Measurements from ENCODE around the gene ABCC1. TPM values are rescaled to one million over a fixed set of nuclear protein-coding genes. Genes with fewer than 3 reads are reported as not detected.
A peak's percentile ranks its signal among the peaks of the same experiment; 100 is the strongest.

ABCC1 gene
- total RNA-seq, 2 experiments from 2014 or later: 42.9 to 44.8 TPM

DNA sequence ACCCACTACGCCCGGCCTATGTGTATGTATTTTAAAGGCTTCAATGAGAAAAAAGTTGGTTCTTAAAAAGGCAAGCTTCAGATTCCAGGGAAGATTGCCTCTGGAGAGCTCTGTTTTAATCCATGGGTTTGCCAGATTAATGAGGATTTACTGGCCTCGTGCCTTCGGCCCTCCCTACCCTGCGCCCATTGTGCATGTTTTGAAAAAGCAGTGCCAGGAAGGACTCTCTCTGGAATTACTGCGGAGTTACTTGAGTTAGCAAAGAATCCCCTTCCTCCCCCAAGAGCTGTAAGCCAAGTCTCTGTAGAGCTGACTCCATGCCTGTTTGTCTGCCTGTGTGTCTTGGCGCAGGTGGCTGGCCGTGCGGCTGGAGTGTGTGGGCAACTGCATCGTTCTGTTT, 175.0 kb downstream of the ABCC1 start:
- Histone ChIP-seq H3K4me1 (ENCODE audit: insufficient read depth, low read length) (peaks cover 8% of the 10 kb centered on the region), H3K36me3 (ENCODE audit: insufficient read depth, low read length) (peaks cover 51% of the 10 kb centered on the region), H3K9me3 (ENCODE audit: control insufficient read depth in 1 of 2, insufficient read depth in 1 of 2, low read length in 2 of 2) (peaks cover 10 to 13% of the 10 kb centered on the region in 2 experiments), H3K27me3 (ENCODE audit: control insufficient read depth in 1 of 2, insufficient read depth in 2 of 2, low read length in 2 of 2) (no peaks in the 10 kb centered on the region), H3K4me3 (ENCODE audit: low read length) (no peak overlapping the region), H3K27ac (ENCODE audit: low read depth in 1 of 2, low read length in 2 of 2) (no peak overlapping the region)
- ChIA-PET POLR2A (no interaction called here), CTCF (no interaction called here)
- H3K36me3 Mint-ChIP-seq (ENCODE audit: low read depth): peaks cover 90% of the 10 kb centered on the region
- no peaks in the 10 kb centered on the region for H3K27me3 Mint-ChIP-seq
- TF ChIP-seq, protein P1, sequence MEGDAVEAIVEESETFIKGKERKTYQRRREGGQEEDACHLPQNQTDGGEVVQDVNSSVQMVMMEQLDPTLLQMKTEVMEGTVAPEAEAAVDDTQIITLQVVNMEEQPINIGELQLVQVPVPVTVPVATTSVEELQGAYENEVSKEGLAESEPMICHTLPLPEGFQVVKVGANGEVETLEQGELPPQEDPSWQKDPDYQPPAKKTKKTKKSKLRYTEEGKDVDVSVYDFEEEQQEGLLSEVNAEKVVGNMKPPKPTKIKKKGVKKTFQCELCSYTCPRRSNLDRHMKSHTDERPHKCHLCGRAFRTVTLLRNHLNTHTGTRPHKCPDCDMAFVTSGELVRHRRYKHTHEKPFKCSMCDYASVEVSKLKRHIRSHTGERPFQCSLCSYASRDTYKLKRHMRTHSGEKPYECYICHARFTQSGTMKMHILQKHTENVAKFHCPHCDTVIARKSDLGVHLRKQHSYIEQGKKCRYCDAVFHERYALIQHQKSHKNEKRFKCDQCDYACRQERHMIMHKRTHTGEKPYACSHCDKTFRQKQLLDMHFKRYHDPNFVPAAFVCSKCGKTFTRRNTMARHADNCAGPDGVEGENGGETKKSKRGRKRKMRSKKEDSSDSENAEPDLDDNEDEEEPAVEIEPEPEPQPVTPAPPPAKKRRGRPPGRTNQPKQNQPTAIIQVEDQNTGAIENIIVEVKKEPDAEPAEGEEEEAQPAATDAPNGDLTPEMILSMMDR (IDR thresholded peaks at IDR 0.05): no peak
- H3K9me3 Mint-ChIP-seq: peaks cover 4% of the 10 kb centered on the region
- DNase-seq (no peak), ATAC-seq (ENCODE audit: poor library complexity) (no peak)
- H3K4me1 Mint-ChIP-seq (ENCODE audit: low read depth): peaks cover 4% of the 10 kb centered on the region
- intact Hi-C loops (cut with DNase I, micrococcal nuclease): no loop called here
- no peak overlapping the region for H3K27ac Mint-ChIP-seq
- H3K4me3 Mint-ChIP-seq: no peak overlapping the region

DNA sequence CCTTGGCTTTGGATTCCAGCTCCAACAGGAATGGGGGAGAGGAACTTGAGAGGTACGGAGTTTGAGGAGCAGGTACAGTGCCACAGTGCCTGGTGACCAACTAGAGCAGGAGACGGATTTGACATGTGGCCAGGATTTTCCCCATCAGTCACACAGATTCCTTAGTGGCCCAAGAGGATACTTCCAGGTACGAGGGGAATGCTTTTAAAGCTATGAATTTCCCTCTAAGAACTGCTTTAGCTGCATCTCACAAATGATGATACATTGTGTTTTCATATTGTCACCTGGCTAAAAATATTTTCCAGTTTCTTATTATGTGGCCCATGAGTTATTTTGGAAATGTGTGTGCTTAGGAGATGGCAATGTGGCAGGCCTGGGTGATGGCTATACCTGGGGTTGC, 175.6 kb downstream of the ABCC1 start:
- ChIA-PET POLR2A (no interaction called here), CTCF (no interaction called here)
- TF ChIP-seq, protein P1 (IDR thresholded peaks at IDR 0.05): no peak
- no peaks in the 10 kb centered on the region for H3K27me3 ChIP-seq (ENCODE audit: control insufficient read depth in 1 of 2, insufficient read depth in 2 of 2, low read length in 2 of 2)
- DNase-seq (no peak), ATAC-seq (ENCODE audit: poor library complexity) (no peak)
- H3K9me3 Mint-ChIP-seq: peaks cover 4% of the 10 kb centered on the region
- no peak overlapping the region for H3K27ac ChIP-seq (ENCODE audit: low read depth in 1 of 2, low read length in 2 of 2)
- H3K4me1 Mint-ChIP-seq (ENCODE audit: low read depth): peaks cover 4% of the 10 kb centered on the region
- H3K27me3 Mint-ChIP-seq: no peaks in the 10 kb centered on the region
- intact Hi-C loops (cut with DNase I, micrococcal nuclease): loop anchor here (5.0 kb wide), 2 partner anchors 238 to 423 kb away; partner anchors contain the start of gene CEP20 (in 1 of the 2)
- peaks cover 84% of the 10 kb centered on the region for H3K36me3 Mint-ChIP-seq (ENCODE audit: low read depth)
- H3K4me3 Mint-ChIP-seq: no peak overlapping the region
- H3K4me3 ChIP-seq (ENCODE audit: low read length): no peak overlapping the region
- H3K27ac Mint-ChIP-seq: no peak overlapping the region
- peaks cover 5% of the 10 kb centered on the region for H3K4me1 ChIP-seq (ENCODE audit: insufficient read depth, low read length)
- peaks cover 53% of the 10 kb centered on the region for H3K36me3 ChIP-seq (ENCODE audit: insufficient read depth, low read length)
- peaks cover 10 to 13% of the 10 kb centered on the region in 2 experiments for H3K9me3 ChIP-seq (ENCODE audit: control insufficient read depth in 1 of 2, insufficient read depth in 1 of 2, low read length in 2 of 2)

DNA sequence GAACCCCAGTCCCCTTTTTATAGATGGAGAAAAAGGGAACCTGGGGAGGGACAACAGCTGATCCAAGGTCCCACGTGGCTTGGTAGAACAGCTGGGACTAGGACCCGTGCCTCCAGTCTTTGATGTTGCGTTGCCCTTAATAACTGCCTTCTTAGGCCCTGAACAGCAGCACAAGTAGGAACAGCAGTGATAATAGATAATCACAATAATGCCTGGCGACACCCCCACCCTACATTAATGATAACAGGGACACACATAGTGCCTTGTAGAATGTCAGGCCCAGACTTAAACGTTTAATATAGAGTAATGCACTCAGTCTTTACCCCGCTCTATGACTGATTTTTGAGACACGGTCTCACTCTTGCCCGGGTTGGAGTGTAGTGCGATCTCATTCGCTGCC, 177.5 kb downstream of the ABCC1 start:
- TF ChIP-seq, protein P1 (IDR thresholded peaks at IDR 0.05): no peak
- peaks cover 10 to 13% of the 10 kb centered on the region in 2 experiments for H3K9me3 ChIP-seq (ENCODE audit: control insufficient read depth in 1 of 2, insufficient read depth in 1 of 2, low read length in 2 of 2)
- POLR2A ChIA-PET: no interaction called here
- Mint-ChIP-seq H3K27me3 (no peaks in the 10 kb centered on the region), H3K36me3 (ENCODE audit: low read depth) (peaks cover 80% of the 10 kb centered on the region), H3K27ac (peak overlapping the region; percentile 8), H3K9me3 (peaks cover 4% of the 10 kb centered on the region), H3K4me1 (ENCODE audit: low read depth) (peaks cover 4% of the 10 kb centered on the region), H3K4me3 (no peak overlapping the region)
- intact Hi-C loops (cut with DNase I, micrococcal nuclease): loop anchor here (1.0 to 5.0 kb wide), 9 partner anchors 178 to 700 kb away; partner anchors contain the start of genes ABCC1 (in 2 of the 2) and CEP20 (in 1 of the 2)
- DNase-seq (no peak), ATAC-seq (ENCODE audit: poor library complexity) (no peak)
- H3K27me3 ChIP-seq (ENCODE audit: control insufficient read depth in 1 of 2, insufficient read depth in 2 of 2, low read length in 2 of 2): no peaks in the 10 kb centered on the region
- peaks cover 58% of the 10 kb centered on the region for H3K36me3 ChIP-seq (ENCODE audit: insufficient read depth, low read length)
- CTCF ChIA-PET: interaction anchor here (0.9 kb wide), 1 partner anchor 254 kb away, joined by 3 read pairs; no protein-coding TSS in a partner anchor
- no peaks in the 10 kb centered on the region for H3K4me1 ChIP-seq (ENCODE audit: insufficient read depth, low read length)
- no peak overlapping the region for H3K27ac ChIP-seq (ENCODE audit: low read depth in 1 of 2, low read length in 2 of 2)
- no peak overlapping the region for H3K4me3 ChIP-seq (ENCODE audit: low read length)

Data from CD4-positive, alpha-beta T cell (primary cell).